K562 (cell line): ENCODE measurements around the gene SAMD4A. TPM values are rescaled to one million over a fixed set of nuclear protein-coding genes. Genes with fewer than 3 reads are reported as not detected.
A peak's percentile ranks its signal among the peaks of the same experiment; 100 is the strongest.

Experiments
- ATAC-seq: fragments of 200-7000 bp; cut with Tn5 transposase; 3 replicates; pipeline ENCODE4 v1.9.1; 2020; ENCODE audit warnings: moderate library complexity
- BruUV-seq: library from RNA; stranded (reverse); fragments of 400-500 nt; replicated peaks from 2 replicates; lab custom pipeline; 2021; lab: Mats Ljungman, UMichigan
- CTCF ChIA-PET: fragments of 300-600 bp; formaldehyde crosslinking; extraction: SDS; loops from one replicate; lab custom pipeline; 2021; ENCODE audit warnings: low intra/inter-chr PET ratio; lab: Yijun Ruan, JAX
- POLR2A ChIA-PET: fragments of 300-600, 350-650 bp; sonication (Branson Sonifier 250); formaldehyde crosslinking; extraction: SDS; loops from one replicate; lab custom pipeline; 2021; ENCODE audit warnings: antibody characterized with exemption, inconsistent platforms; lab: Yijun Ruan, JAX
- DNase-seq, 4 experiments: peaks; one replicate each; pipeline versions ENCODE4 v3.0.0 to v3.0.0-alpha.2; 2011 to 2018; ENCODE audit warnings: low spot score in 3 of 4, mixed read lengths in 3 of 4; ENCODE audit errors: extremely low read depth in 1 of 4
- FAIRE-seq: peaks from 2 replicates; lab custom pipeline; 2011; peaks lifted over from hg19 to GRCh38; lab: Jason Lieb, UNC
- H2AFZ ChIP-seq: 2 replicates; pipeline ENCODE4 v1.6.0; 2011; ENCODE audit warnings: low read depth, low read length, control low read depth, inconsistent platforms
- H3K27ac ChIP-seq: fragments of 200-600 bp; 3 replicates; pipeline ENCODE4 v1.8.0; 2011; ENCODE audit warnings: low read depth, mild to moderate bottlenecking, control low read depth, inconsistent platforms, low read length, moderate library complexity, mixed read lengths; ENCODE audit errors: extremely low read depth
- H3K27me3 ChIP-seq, 2 experiments: fragments of 300-600 bp in 1 of 2; 2 replicates in 1 of 2; 3 replicates in 1 of 2; pipeline versions ENCODE4 v1.6.0 to v1.8.0; 2011; ENCODE audit warnings: inconsistent platforms in 2 of 2, low read length in 2 of 2, mild to moderate bottlenecking in 1 of 2, mixed read lengths in 1 of 2, moderate library complexity in 1 of 2; ENCODE audit not compliant: control insufficient read depth in 2 of 2, insufficient read depth in 2 of 2
- H3K36me3 ChIP-seq: fragments of 300-600 bp; 3 replicates; pipeline ENCODE4 v1.8.0; 2011; ENCODE audit warnings: mild to moderate bottlenecking, low read length, inconsistent platforms; ENCODE audit not compliant: control insufficient read depth, insufficient read depth
- H3K4me1 ChIP-seq, 2 experiments: fragments of 200-600 bp in 1 of 2; replicated peaks in 1 of 2; 2 replicates in 1 of 2; 3 replicates in 1 of 2; pipeline versions ENCODE4 v1.5.1 to v1.8.0; 2011; ENCODE audit warnings: inconsistent platforms in 2 of 2, low read length in 2 of 2, mild to moderate bottlenecking in 1 of 2, mixed read lengths in 1 of 2, moderate library complexity in 1 of 2; ENCODE audit not compliant: control insufficient read depth in 2 of 2, insufficient read depth in 2 of 2
- H3K4me2 ChIP-seq: 2 replicates; pipeline ENCODE4 v1.6.1; 2011; ENCODE audit warnings: low read length, control low read depth, inconsistent platforms, mixed read lengths; ENCODE audit not compliant: insufficient read depth
- H3K4me3 ChIP-seq: fragments of 200-600 bp; sonication (generic), shearing (Covaris generic); 2 replicates; pipeline ENCODE4 v1.5.1; 2016; ENCODE audit warnings: control low read depth, inconsistent platforms
- H3K79me2 ChIP-seq: fragments of 200-600 bp; 3 replicates; pipeline ENCODE4 v1.8.0; 2011; ENCODE audit warnings: low read length, inconsistent platforms; ENCODE audit not compliant: control insufficient read depth, insufficient read depth
- H3K9ac ChIP-seq, 2 experiments: 2 replicates each; pipeline versions ENCODE4 v1.6.0 to v1.6.1; 2011; ENCODE audit warnings: low read depth in 2 of 2, low read length in 2 of 2, control low read depth in 1 of 2, inconsistent platforms in 1 of 2, mild to moderate bottlenecking in 1 of 2, mixed read lengths in 1 of 2; ENCODE audit not compliant: insufficient read depth in 1 of 2
- H3K9me1 ChIP-seq: one replicate; pipeline ENCODE4 v1.6.0; 2011; ENCODE audit warnings: inconsistent platforms, mild to moderate bottlenecking, low read length, moderate library complexity; ENCODE audit not compliant: control insufficient read depth, insufficient read depth
- H3K9me3 ChIP-seq: replicated peaks from 2 replicates; pipeline ENCODE4 v1.5.1; 2011; ENCODE audit warnings: low read depth, low read length, inconsistent platforms; ENCODE audit not compliant: control insufficient read depth, insufficient read depth
- H4K20me1 ChIP-seq: replicated peaks from 2 replicates; pipeline ENCODE4 v1.6.1; 2011; ENCODE audit warnings: low read length, inconsistent platforms, mixed read lengths; ENCODE audit not compliant: control insufficient read depth, insufficient read depth
- IFI16 ChIP-seq: fragments of 250-450 bp; sonication (Bioruptor Pico); IDR thresholded peaks from 2 replicates; pipeline ENCODE4 v2.1.2; 2022; ENCODE audit warnings: mild to moderate bottlenecking, inconsistent platforms
- KLF16 ChIP-seq: IDR thresholded peaks from 2 replicates; pipeline ENCODE4 v1.6.1; 2016; ENCODE audit warnings: antibody characterized with exemption
- NFE2 ChIP-seq: IDR thresholded peaks from 2 replicates; pipeline ENCODE4 v1.6.1; 2014; ENCODE audit warnings: antibody characterized with exemption, low read depth
- RBM22 ChIP-seq: fragments of 200-400 bp; formaldehyde crosslinking; IDR thresholded peaks from 2 replicates; pipeline ENCODE4 v1.6.1; 2018; ENCODE audit warnings: low read length, low read depth; ENCODE audit not compliant: poor library complexity, severe bottlenecking
- SMARCA4 ChIP-seq: fragments of 450-650 bp; IDR thresholded peaks from 2 replicates; pipeline ENCODE4 v1.6.1; 2016
- ZNF316 ChIP-seq: fragments of 450-650 bp; IDR thresholded peaks from 2 replicates; pipeline ENCODE4 v1.6.1; 2016
- WGBS: fragments of 100-300 bp; shearing (Covaris generic); methylation state at CpG from one replicate; pipeline ENCODE4 v1.1.6; 2016; ENCODE audit warnings: low coverage, mixed read lengths; ENCODE audit not compliant: insufficient coverage; ENCODE audit errors: missing lambda C conversion rate; 5-methylcytosine and 5-hydroxymethylcytosine counted together
- in situ Hi-C: fragments of 300-500 bp; cut with MboI; formaldehyde crosslinking; loops from 4 replicates; pipeline ENCODE4 v1.15.0; 2018; ENCODE audit warnings: inconsistent platforms, mixed read lengths
- intact Hi-C: fragments of 100-400 bp; cut with micrococcal nuclease; formaldehyde crosslinking; loops from 2 replicates; pipeline ENCODE4 v1.14.2; 2022
- polyA plus RNA-seq, 8 experiments: library from polyadenylated mRNA; depleted of rRNA in 4 of 8; stranded (reverse) in 5 of 8; unstranded in 3 of 8; fragments of >200 nt; fragmentation: Nextera tagmentation in 2 of 8; fragmentation: Illumina TruSeq in 1 of 8; extraction: Ambion mirVana in 2 of 8; extraction: Trizol in 1 of 8; gene quantifications; 2 replicates each; pipeline versions ENCODE4 v1.2.1 to v1.2.3, GENCODE V29; 2011 to 2014; ENCODE audit warnings: inconsistent platforms in 1 of 8, missing spikeins in 1 of 8
- total RNA-seq, 7 experiments: library from RNA; depleted of rRNA in 6 of 7; stranded (reverse); fragments of >200 nt in 6 of 7; fragmentation: Illumina TruSeq in 2 of 7; extraction: Trizol in 2 of 7; gene quantifications; 2 replicates each; pipeline versions ENCODE4 v1.2.1 to v1.2.3, GENCODE V29; 2011 to 2021; ENCODE audit warnings: low replicate concordance in 1 of 7
- TF ChIP-seq, protein P1 (sequence below), 3 experiments: fragments of 200-800 bp in 1 of 3; sonication (Bioruptor generic) in 1 of 3; sonication (generic) in 1 of 3; formaldehyde crosslinking in 1 of 3; IDR thresholded peaks; 2 replicates each; pipeline versions ENCODE4 v1.6.1 to v1.8.0; 2016 to 2022; ENCODE audit warnings: mild to moderate bottlenecking in 2 of 3, missing compliant biosample characterization in 2 of 3, missing genetic modification characterization in 2 of 3, missing genetic modification reagents in 1 of 3

Gene SAMD4A
- total and polyA plus RNA-seq, 9 of the 15 experiments (the other 6 are each of a cell fraction or from before 2014, with no cell fraction given), result 0.66 to 6.8 (median 3.3) TPM

DNA sequence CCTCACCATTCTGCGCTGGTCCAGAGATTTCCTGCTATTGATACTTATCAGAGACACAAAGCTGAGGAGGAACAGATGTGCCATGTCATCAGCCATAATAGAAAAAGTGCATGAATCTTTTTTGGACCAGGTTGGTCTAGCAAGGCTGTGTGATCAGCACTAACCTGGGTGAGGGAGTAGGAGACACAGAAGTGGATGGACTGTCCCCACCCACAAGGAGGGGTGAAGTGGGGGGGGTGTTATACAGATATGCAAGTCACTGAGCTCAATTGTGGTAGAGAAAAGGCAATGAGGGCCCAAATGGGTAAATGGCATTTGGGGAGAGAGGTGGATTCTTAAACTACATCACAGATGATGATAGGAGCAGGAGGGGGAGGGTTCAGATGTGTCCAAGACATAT is 123.0 kb downstream of the SAMD4A start:
- intact Hi-C loops, result loop anchor here (5.0 to 10.0 kb wide), 2 partner anchors 82 to 325 kb away; no protein-coding TSS in a partner anchor
- TF ChIP-seq RBM22, result no peak
- peak; percentile 48 for TF ChIP-seq NFE2
- TF ChIP-seq, protein P1, sequence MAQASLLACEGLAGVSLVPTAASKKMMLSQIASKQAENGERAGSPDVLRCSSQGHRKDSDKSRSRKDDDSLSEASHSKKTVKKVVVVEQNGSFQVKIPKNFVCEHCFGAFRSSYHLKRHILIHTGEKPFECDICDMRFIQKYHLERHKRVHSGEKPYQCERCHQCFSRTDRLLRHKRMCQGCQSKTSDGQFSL (CRISPR knock-in tag; IDR thresholded peaks at IDR 0.05), result no peak
- TF ChIP-seq, protein P1 (tag; IDR thresholded peaks at IDR 0.05), result no peak
- TF ChIP-seq ZNF316, result 0 out of 2 replicates have a peak, but pooled peaks have one; percentile 7
- no peak for TF ChIP-seq KLF16
- no peak for TF ChIP-seq IFI16
- TF ChIP-seq SMARCA4, result no peak
- BruUV-seq, result no TSS peak
- no peaks in the 10 kb centered on the region for H3K9me1 ChIP-seq
- no peak overlapping the region for H3K9ac ChIP-seq
- ATAC-seq (peak; percentile 50; the same call in 2 of the 3 replicates), FAIRE-seq (no peak), DNase-seq (no peak)
- H3K27me3 ChIP-seq, result no peaks in the 10 kb centered on the region
- no peak overlapping the region for H3K4me3 ChIP-seq
- H3K4me2 ChIP-seq, result no peak overlapping the region
- 73% methylated on average over 1 of the region's 1 CpG for WGBS
- ChIA-PET POLR2A (interaction anchor here (0.5 to 0.6 kb wide), 3 partner anchors 38 to 361 kb away, joined by 3 to 6 read pairs (median 4); partner anchors contain the start of gene MAPK1IP1L), CTCF (interaction anchor here (0.8 kb wide), 1 partner anchor 126 kb away, joined by 4 read pairs; no protein-coding TSS in a partner anchor)
- in situ Hi-C loops, result no loop called here
- H3K79me2 ChIP-seq, result peaks cover 10% of the 10 kb centered on the region; the same call in 1 of the 3 replicates
- 0 out of 2 replicates have a peak, but pooled peaks cover 3% of the 10 kb centered on the region for H4K20me1 ChIP-seq
- H3K4me1 ChIP-seq, result peaks cover 0 to 6% of the 10 kb centered on the region in 2 experiments; a peak in 2 of 5 replicates
- no peak overlapping the region for H2AFZ ChIP-seq
- H3K36me3 ChIP-seq, result peaks cover 12% of the 10 kb centered on the region; the same call in 2 of the 3 replicates
- H3K27ac ChIP-seq, result no peak overlapping the region
- no peaks in the 10 kb centered on the region for H3K9me3 ChIP-seq
